WERI-Rb-1 (cell line): ENCODE data around the gene IL1RAPL2.
"Not testable (repeated sequence)": the region's sequence is repeated elsewhere in the genome, so short reads cannot be mapped to it uniquely, and the experiment has no call there.

Source experiments
- DNase-seq: peaks from one replicate; pipeline ENCODE4 v3.0.0-alpha.2; 2020
- H3K27ac ChIP-seq: fragments of 250-450 bp; sonication (Bioruptor Pico); 2 replicates; pipeline ENCODE4 v1.5.1; 2020; ENCODE audit warnings: mild to moderate bottlenecking, moderate library complexity
- H3K27me3 ChIP-seq: fragments of 250-450 bp; sonication (Bioruptor Pico); 2 replicates; pipeline ENCODE4 v1.5.1; 2021; ENCODE audit warnings: mild to moderate bottlenecking, low read depth, moderate library complexity; ENCODE audit not compliant: insufficient read depth, severe bottlenecking
- H3K36me3 ChIP-seq: fragments of 250-450 bp; sonication (Bioruptor Pico); 2 replicates; pipeline ENCODE4 v1.5.1; 2020; ENCODE audit warnings: mild to moderate bottlenecking, moderate library complexity
- H3K4me3 ChIP-seq: 2 replicates; pipeline ENCODE4 v1.5.1; 2011; ENCODE audit warnings: low read depth, mild to moderate bottlenecking, control low read depth, low read length
- H3K9me3 ChIP-seq: fragments of 250-450 bp; sonication (Bioruptor Pico); 2 replicates; pipeline ENCODE4 v1.5.1; 2021; ENCODE audit warnings: mild to moderate bottlenecking, moderate library complexity; ENCODE audit not compliant: severe bottlenecking
- TF ChIP-seq, protein P1 (sequence below): IDR thresholded peaks from 2 replicates; pipeline ENCODE4 v1.5.1; 2011; ENCODE audit warnings: low read depth, mild to moderate bottlenecking, control low read depth, inconsistent platforms, low read length

IL1RAPL2 gene

DNA sequence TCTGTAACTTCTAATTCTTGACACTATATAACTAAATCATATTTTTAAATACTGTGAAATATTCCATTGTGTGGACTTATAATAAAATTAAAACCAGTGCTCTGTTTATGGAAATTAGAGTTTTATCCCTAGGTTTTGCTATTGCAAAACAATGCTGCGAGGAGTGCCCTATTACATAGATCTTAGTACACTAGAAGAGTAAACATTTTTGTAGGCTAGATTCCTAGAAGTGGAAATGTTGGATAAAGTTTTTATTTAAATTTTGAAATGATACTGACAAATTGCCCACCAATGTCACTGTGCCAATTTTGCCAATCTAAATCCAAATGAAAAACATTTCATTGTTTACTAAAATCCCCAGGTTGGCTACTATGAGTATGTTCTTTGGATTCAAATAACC, 99.7 kb downstream of the IL1RAPL2 start:
- H3K9me3 ChIP-seq: no peaks in the 10 kb centered on the region
- H3K27me3 ChIP-seq: peaks cover 12% of the 10 kb centered on the region
- no peak overlapping the region for H3K27ac ChIP-seq
- H3K36me3 ChIP-seq: no peaks in the 10 kb centered on the region
- no peak overlapping the region for H3K4me3 ChIP-seq
- DNase-seq: no peak
- TF ChIP-seq, protein P1, sequence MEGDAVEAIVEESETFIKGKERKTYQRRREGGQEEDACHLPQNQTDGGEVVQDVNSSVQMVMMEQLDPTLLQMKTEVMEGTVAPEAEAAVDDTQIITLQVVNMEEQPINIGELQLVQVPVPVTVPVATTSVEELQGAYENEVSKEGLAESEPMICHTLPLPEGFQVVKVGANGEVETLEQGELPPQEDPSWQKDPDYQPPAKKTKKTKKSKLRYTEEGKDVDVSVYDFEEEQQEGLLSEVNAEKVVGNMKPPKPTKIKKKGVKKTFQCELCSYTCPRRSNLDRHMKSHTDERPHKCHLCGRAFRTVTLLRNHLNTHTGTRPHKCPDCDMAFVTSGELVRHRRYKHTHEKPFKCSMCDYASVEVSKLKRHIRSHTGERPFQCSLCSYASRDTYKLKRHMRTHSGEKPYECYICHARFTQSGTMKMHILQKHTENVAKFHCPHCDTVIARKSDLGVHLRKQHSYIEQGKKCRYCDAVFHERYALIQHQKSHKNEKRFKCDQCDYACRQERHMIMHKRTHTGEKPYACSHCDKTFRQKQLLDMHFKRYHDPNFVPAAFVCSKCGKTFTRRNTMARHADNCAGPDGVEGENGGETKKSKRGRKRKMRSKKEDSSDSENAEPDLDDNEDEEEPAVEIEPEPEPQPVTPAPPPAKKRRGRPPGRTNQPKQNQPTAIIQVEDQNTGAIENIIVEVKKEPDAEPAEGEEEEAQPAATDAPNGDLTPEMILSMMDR: no peak

DNA sequence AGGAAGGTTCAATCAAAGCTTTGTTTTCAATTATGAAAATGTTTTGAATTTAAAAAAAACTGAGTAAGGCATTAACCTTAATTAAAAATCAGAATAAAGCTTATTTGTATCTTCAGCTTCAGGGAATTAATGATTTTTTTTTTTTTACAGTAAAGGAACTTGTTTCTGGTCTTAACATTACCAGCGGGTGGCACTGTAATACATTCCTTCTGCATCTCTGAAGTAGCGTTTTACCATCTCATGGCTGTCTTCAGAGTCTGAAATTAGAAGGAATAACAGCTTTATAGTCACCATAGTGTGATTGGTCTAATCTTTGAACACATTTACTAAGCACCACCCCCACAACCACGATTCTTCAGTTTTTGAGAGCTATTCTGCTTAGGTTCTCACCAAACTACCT, 102.6 kb downstream of the IL1RAPL2 start:
- H3K27me3 ChIP-seq: peaks cover 6% of the 10 kb centered on the region
- no peak overlapping the region for H3K27ac ChIP-seq
- H3K9me3 ChIP-seq: no peaks in the 10 kb centered on the region
- no peaks in the 10 kb centered on the region for H3K36me3 ChIP-seq
- no peak overlapping the region for H3K4me3 ChIP-seq
- no peak for DNase-seq
- TF ChIP-seq, protein P1: no peak

DNA sequence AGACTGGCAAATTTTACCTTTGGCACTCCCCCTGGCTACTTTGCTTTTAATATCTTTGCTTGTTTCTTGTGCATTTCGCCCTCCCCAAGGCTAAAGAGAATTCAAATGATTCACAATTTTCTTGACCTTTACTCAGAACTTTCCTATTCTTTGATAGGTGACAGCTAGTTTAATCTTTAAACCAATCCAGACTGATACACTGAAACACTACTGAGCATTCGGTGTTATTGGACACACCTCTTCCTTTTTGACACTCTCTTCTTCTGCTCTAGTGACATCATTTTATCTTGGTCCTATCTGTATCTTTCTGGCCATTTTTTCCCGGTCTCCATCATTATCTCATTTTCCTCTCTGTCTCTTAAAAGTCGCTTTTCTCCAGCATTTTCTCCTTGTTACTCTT, 103.1 kb downstream of the IL1RAPL2 start:
- TF ChIP-seq, protein P1: no peak
- no peaks in the 10 kb centered on the region for H3K9me3 ChIP-seq
- no peak for DNase-seq
- H3K4me3 ChIP-seq: no peak overlapping the region
- no peak overlapping the region for H3K27ac ChIP-seq
- H3K36me3 ChIP-seq: no peaks in the 10 kb centered on the region
- peaks cover 6% of the 10 kb centered on the region for H3K27me3 ChIP-seq

DNA sequence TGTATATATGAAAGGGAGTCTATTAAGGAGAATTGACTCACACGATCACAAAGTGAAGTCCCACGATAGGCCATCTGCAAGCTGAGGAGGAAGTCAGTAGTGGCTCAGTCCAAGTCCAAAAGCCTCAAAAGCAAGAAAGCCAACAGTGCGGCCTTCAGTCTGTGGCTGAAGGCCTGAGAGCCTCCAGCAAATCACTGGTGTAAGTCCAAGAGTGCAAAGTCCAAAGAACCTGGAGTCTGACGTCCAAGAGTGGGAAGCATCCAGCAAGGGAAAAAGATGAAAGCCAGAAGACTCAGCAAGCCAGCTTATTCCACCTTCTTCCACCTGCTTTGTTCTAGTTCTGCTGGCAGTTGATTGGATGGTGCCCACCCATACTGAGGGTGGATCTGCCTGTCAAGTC, 104.1 kb downstream of the IL1RAPL2 start:
- TF ChIP-seq, protein P1: no peak
- Histone ChIP-seq H3K9me3 (no peaks in the 10 kb centered on the region), H3K27ac (no peak overlapping the region), H3K4me3 (no peak overlapping the region), H3K36me3 (no peaks in the 10 kb centered on the region), H3K27me3 (peaks cover 6% of the 10 kb centered on the region)
- DNase-seq: no peak

DNA sequence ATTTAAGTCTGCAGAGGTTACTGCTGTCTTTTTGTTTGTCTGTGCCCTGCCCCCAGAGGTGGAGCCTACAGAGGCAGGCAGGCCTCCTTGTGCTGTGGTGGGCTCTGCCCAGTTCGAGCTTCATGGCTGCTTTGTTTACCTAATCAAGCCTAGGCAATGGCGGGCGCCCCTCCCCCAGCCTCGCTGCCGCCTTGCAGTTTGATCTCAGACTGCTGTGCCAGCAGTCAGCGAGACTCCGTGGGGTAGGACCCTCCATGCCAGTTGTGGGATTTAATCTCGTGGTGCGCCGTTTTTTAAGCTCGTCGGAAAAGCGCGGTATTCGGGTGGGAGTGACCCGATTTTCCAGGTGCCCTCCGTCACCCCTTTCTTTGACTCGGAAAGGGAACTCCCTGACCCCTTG, 111.5 kb downstream of the IL1RAPL2 start:
- not testable (repeated sequence) for H3K36me3 ChIP-seq, DNase-seq, H3K4me3 ChIP-seq, H3K9me3 ChIP-seq, H3K27ac ChIP-seq
- peaks cover 23% of the 10 kb centered on the region for H3K27me3 ChIP-seq

DNA sequence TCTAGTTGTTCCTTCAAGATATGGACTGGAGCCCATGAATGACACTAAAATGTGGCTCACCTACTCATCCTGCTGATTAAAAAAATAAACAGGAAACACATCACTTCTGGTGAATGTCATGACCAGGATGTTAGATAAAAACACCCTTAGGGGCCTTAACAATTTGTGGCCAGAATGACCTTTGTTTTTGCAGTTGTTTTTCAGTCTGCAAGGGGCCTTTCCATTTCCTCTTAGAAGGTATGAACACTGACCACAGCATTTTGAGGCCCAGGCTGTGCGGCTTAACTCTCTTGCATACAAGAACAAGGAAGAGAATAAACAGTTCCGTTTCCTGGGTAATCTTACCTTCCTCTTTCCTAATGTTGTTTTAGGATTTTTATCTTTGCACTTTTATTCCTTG, 113.2 kb downstream of the IL1RAPL2 start:
- H3K27ac ChIP-seq: no peak overlapping the region
- H3K36me3 ChIP-seq: no peaks in the 10 kb centered on the region
- H3K4me3 ChIP-seq: no peak overlapping the region
- no peaks in the 10 kb centered on the region for H3K9me3 ChIP-seq
- peaks cover 23% of the 10 kb centered on the region for H3K27me3 ChIP-seq
- TF ChIP-seq, protein P1: no peak
- DNase-seq: no peak
